Measurements from ENCODE around the gene MRC2. TPM values are rescaled to one million over a fixed set of nuclear protein-coding genes. Genes with fewer than 3 reads are reported as not detected.
A peak's percentile ranks its signal among the peaks of the same experiment; 100 is the strongest.

Gene MRC2
- total and polyA plus RNA-seq, 9 of the 15 experiments (the other 6 are each of a cell fraction or from before 2014, with no cell fraction given) = 0.28 to 11.5 (median 6.6) TPM

DNA sequence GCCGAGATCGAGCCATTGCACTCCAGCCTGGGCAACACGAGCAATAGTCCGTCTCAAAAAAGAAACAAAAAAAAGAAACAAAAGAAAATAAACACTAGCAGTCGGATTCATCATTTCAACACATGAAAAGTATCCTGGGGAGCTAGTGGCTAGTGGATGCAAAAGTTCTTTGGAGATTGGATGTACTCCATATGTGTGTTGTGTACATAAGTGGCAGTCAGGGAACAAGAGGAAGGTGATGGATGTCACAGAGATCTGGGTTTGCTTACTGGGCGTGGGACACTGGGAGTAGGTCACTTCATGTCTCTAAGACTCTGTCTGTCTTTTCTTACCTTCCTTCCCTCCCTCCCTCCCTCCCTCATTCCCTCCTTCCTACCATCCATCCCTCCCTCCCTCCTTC is 35.4 kb downstream of the MRC2 start:
- 18% methylated on average over 6 of the region's 6 CpGs for WGBS (ENCODE audit: insufficient coverage, low coverage, missing lambda C conversion rate)
- no peak overlapping the region for H3K4me3 ChIP-seq
- in situ Hi-C loops (cut with MboI) = no loop called here
- no peak overlapping the region for H3K27ac ChIP-seq (ENCODE audit: extremely low read depth, low read depth, low read length)
- peaks cover 0 to 25% of the 10 kb centered on the region in 2 experiments; a peak in 2 of 5 replicates for H3K4me1 ChIP-seq (replicated peaks in 1 of 2; ENCODE audit: control insufficient read depth in 2 of 2, insufficient read depth in 2 of 2, low read length in 2 of 2)
- no peak for FAIRE-seq
- H3K27me3 ChIP-seq (ENCODE audit: control insufficient read depth in 2 of 2, insufficient read depth in 2 of 2, low read length in 2 of 2) = peaks cover 3 to 11% of the 10 kb centered on the region in 2 experiments; a peak in 3 of 5 replicates
- DNase-seq (ENCODE audit: extremely low read depth in 1 of 4, low spot score in 3 of 4) = no peak
- H3K9ac ChIP-seq (ENCODE audit: insufficient read depth in 1 of 2, low read depth in 2 of 2, low read length in 2 of 2) = no peak overlapping the region
- H3K9me1 ChIP-seq (ENCODE audit: control insufficient read depth, insufficient read depth, low read length) = no peaks in the 10 kb centered on the region
- BruUV-seq (replicated peaks) = no TSS peak
- H3K9me3 ChIP-seq (replicated peaks; ENCODE audit: control insufficient read depth, insufficient read depth, low read depth, low read length) = no peaks in the 10 kb centered on the region
- ChIA-PET CTCF (ENCODE audit: low intra/inter-chr PET ratio) (no interaction called here), POLR2A (interaction anchor here (0.5 kb wide), 1 partner anchor 848 kb away, joined by 3 read pairs; no protein-coding TSS in a partner anchor)
- H3K36me3 ChIP-seq (ENCODE audit: control insufficient read depth, insufficient read depth, low read length) = no peaks in the 10 kb centered on the region
- no peak for ATAC-seq
- no peak overlapping the region for H3K4me2 ChIP-seq (ENCODE audit: insufficient read depth, low read length)
- no peaks in the 10 kb centered on the region for H4K20me1 ChIP-seq (replicated peaks; ENCODE audit: control insufficient read depth, insufficient read depth, low read length)
- no peak overlapping the region for H2AFZ ChIP-seq (ENCODE audit: low read depth, low read length)
- intact Hi-C loops (cut with micrococcal nuclease) = no loop called here
- no peaks in the 10 kb centered on the region for H3K79me2 ChIP-seq (ENCODE audit: control insufficient read depth, insufficient read depth, low read length)
- TF ChIP-seq, protein P1, sequence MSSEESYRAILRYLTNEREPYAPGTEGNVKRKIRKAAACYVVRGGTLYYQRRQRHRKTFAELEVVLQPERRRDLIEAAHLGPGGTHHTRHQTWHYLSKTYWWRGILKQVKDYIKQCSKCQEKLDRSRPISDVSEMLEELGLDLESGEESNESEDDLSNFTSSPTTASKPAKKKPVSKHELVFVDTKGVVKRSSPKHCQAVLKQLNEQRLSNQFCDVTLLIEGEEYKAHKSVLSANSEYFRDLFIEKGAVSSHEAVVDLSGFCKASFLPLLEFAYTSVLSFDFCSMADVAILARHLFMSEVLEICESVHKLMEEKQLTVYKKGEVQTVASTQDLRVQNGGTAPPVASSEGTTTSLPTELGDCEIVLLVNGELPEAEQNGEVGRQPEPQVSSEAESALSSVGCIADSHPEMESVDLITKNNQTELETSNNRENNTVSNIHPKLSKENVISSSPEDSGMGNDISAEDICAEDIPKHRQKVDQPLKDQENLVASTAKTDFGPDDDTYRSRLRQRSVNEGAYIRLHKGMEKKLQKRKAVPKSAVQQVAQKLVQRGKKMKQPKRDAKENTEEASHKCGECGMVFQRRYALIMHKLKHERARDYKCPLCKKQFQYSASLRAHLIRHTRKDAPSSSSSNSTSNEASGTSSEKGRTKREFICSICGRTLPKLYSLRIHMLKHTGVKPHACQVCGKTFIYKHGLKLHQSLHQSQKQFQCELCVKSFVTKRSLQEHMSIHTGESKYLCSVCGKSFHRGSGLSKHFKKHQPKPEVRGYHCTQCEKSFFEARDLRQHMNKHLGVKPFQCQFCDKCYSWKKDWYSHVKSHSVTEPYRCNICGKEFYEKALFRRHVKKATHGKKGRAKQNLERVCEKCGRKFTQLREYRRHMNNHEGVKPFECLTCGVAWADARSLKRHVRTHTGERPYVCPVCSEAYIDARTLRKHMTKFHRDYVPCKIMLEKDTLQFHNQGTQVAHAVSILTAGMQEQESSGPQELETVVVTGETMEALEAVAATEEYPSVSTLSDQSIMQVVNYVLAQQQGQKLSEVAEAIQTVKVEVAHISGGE (CRISPR knock-in tag; IDR thresholded peaks at IDR 0.05) = 0 out of 6 replicates have a peak, but pooled peaks of 1 of the 3 experiments have one; percentile 16
- TF ChIP-seq, protein P2, sequence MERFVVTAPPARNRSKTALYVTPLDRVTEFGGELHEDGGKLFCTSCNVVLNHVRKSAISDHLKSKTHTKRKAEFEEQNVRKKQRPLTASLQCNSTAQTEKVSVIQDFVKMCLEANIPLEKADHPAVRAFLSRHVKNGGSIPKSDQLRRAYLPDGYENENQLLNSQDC (CRISPR knock-in tag; IDR thresholded peaks at IDR 0.05) = no peak

All from K562 (cell line).